Measurements from ENCODE around the gene PHEX. TPM values are rescaled to one million over a fixed set of nuclear protein-coding genes. Genes with fewer than 3 reads are reported as not detected.

PHEX gene
- total RNA-seq, 1 experiment from 2014 or later = 0.89 TPM

- Mint-ChIP-seq H3K4me3 (ENCODE audit: unreplicated experiment) (no peak overlapping the region), H3K27ac (ENCODE audit: low read depth, unreplicated experiment) (no peak overlapping the region), H3K27me3 (ENCODE audit: insufficient read depth, unreplicated experiment) (peaks cover 51% of the 10 kb centered on the region), H3K36me3 (ENCODE audit: insufficient read depth, unreplicated experiment) (peaks cover 24% of the 10 kb centered on the region), H3K9me3 (ENCODE audit: unreplicated experiment) (no peaks in the 10 kb centered on the region), H3K4me1 (ENCODE audit: insufficient read depth, unreplicated experiment) (peaks cover 11% of the 10 kb centered on the region)
- POLR2A ChIA-PET = no interaction called here
- no peak for TF ChIP-seq CTCF (IDR thresholded peaks at IDR 0.05; ENCODE audit: unreplicated experiment)
- CTCF ChIA-PET = interaction anchor here (0.7 to 1.5 kb wide), 2 partner anchors 12 kb away, joined by 3 to 9 read pairs; no protein-coding TSS in a partner anchor
- BruUV-seq (replicated peaks) = no TSS peak
- no peak for DNase-seq (ENCODE audit: unreplicated experiment)
- intact Hi-C loops (cut with micrococcal nuclease) = no loop called here
These were observed 34.1 kb upstream of the PHEX start for GRCh38 chrX:21998037-21998436.

GRCh38 chrX:22004866-22005265 lies 27.3 kb upstream of the PHEX start:
- BruUV-seq (replicated peaks) = no TSS peak
- Mint-ChIP-seq H3K27me3 (ENCODE audit: insufficient read depth, unreplicated experiment) (peaks cover 76% of the 10 kb centered on the region), H3K36me3 (ENCODE audit: insufficient read depth, unreplicated experiment) (peaks cover 7% of the 10 kb centered on the region), H3K4me3 (ENCODE audit: unreplicated experiment) (no peak overlapping the region), H3K9me3 (ENCODE audit: unreplicated experiment) (no peaks in the 10 kb centered on the region), H3K4me1 (ENCODE audit: insufficient read depth, unreplicated experiment) (no peaks in the 10 kb centered on the region), H3K27ac (ENCODE audit: low read depth, unreplicated experiment) (no peak overlapping the region)
- no peak for TF ChIP-seq CTCF (IDR thresholded peaks at IDR 0.05; ENCODE audit: unreplicated experiment)
- intact Hi-C loops (cut with micrococcal nuclease) = no loop called here
- no peak for DNase-seq (ENCODE audit: unreplicated experiment)
- CTCF ChIA-PET = interaction anchor here (0.6 to 1.2 kb wide), 2 partner anchors 19 to 282 kb away, joined by 3 to 11 read pairs; no protein-coding TSS in a partner anchor
- POLR2A ChIA-PET = interaction anchor here (0.6 kb wide), 1 partner anchor 32 kb away, joined by 3 read pairs; no protein-coding TSS in a partner anchor

- Mint-ChIP-seq H3K27ac (ENCODE audit: low read depth, unreplicated experiment) (no peak overlapping the region), H3K9me3 (ENCODE audit: unreplicated experiment) (no peaks in the 10 kb centered on the region), H3K4me3 (ENCODE audit: unreplicated experiment) (no peak overlapping the region), H3K4me1 (ENCODE audit: insufficient read depth, unreplicated experiment) (no peaks in the 10 kb centered on the region), H3K27me3 (ENCODE audit: insufficient read depth, unreplicated experiment) (peaks cover 63% of the 10 kb centered on the region), H3K36me3 (ENCODE audit: insufficient read depth, unreplicated experiment) (no peaks in the 10 kb centered on the region)
- TF ChIP-seq CTCF (IDR thresholded peaks at IDR 0.05; ENCODE audit: unreplicated experiment) = no peak
- POLR2A ChIA-PET = no interaction called here
- CTCF ChIA-PET = interaction anchor here (1.0 kb wide), 1 partner anchor 27 kb away, joined by 5 read pairs; no protein-coding TSS in a partner anchor
- no peak for DNase-seq (ENCODE audit: unreplicated experiment)
- no TSS peak for BruUV-seq (replicated peaks)
- intact Hi-C loops (cut with micrococcal nuclease) = no loop called here
These were observed 20.1 kb upstream of the PHEX start for GRCh38 chrX:22012051-22012450.

GRCh38 chrX:22012931-22013330 lies 19.2 kb upstream of the PHEX start:
- no peak overlapping the region for H3K4me3 Mint-ChIP-seq (ENCODE audit: unreplicated experiment)
- no peak for DNase-seq (ENCODE audit: unreplicated experiment)
- ChIA-PET CTCF (interaction anchor here (0.6 kb wide), 1 partner anchor 23 kb away, joined by 3 read pairs; no protein-coding TSS in a partner anchor), POLR2A (interaction anchor here (1.2 kb wide), 1 partner anchor 26 kb away, joined by 3 read pairs; no protein-coding TSS in a partner anchor)
- H3K4me1 Mint-ChIP-seq (ENCODE audit: insufficient read depth, unreplicated experiment) = no peaks in the 10 kb centered on the region
- no peaks in the 10 kb centered on the region for H3K9me3 Mint-ChIP-seq (ENCODE audit: unreplicated experiment)
- intact Hi-C loops (cut with micrococcal nuclease) = no loop called here
- H3K36me3 Mint-ChIP-seq (ENCODE audit: insufficient read depth, unreplicated experiment) = no peaks in the 10 kb centered on the region
- no TSS peak for BruUV-seq (replicated peaks)
- H3K27me3 Mint-ChIP-seq (ENCODE audit: insufficient read depth, unreplicated experiment) = peaks cover 59% of the 10 kb centered on the region
- no peak for TF ChIP-seq CTCF (IDR thresholded peaks at IDR 0.05; ENCODE audit: unreplicated experiment)
- H3K27ac Mint-ChIP-seq (ENCODE audit: low read depth, unreplicated experiment) = no peak overlapping the region
